ENCODE results near the gene GOLGA7B.

The GOLGA7B gene

GRCh38 chr10:97865488-97865887 lies 15.8 kb downstream of the GOLGA7B start:
- H3K27ac ChIP-seq, result no peak overlapping the region
- no peak for DNase-seq (ENCODE audit: low read depth, low spot score)

GRCh38 chr10:97866524-97867219 lies 17.0 kb downstream of the GOLGA7B start:
- H3K27ac ChIP-seq, result no peak overlapping the region
- DNase-seq (ENCODE audit: low read depth, low spot score), result no peak

GRCh38 chr10:97867220-97867800 lies 17.7 kb downstream of the GOLGA7B start:
- no peak overlapping the region for H3K27ac ChIP-seq
- DNase-seq (ENCODE audit: low read depth, low spot score), result no peak

- no peak overlapping the region for H3K27ac ChIP-seq
- no peak for DNase-seq (ENCODE audit: low read depth, low spot score)
Observed at GRCh38 chr10:97868134-97868685, 18.6 kb downstream of the GOLGA7B start.

GRCh38 chr10:97869091-97870042 lies 19.7 kb downstream of the GOLGA7B start:
- DNase-seq (ENCODE audit: low read depth, low spot score), result peak; percentile 58
- H3K27ac ChIP-seq, result no peak overlapping the region

- H3K27ac ChIP-seq, result no peak overlapping the region
- no peak for DNase-seq (ENCODE audit: low read depth, low spot score)
Observed at GRCh38 chr10:97870990-97871389, 21.3 kb downstream of the GOLGA7B start.

- no peak overlapping the region for H3K27ac ChIP-seq
- no peak for DNase-seq (ENCODE audit: low read depth, low spot score)
Observed at GRCh38 chr10:97873569-97873968, 23.9 kb downstream of the GOLGA7B start.

GRCh38 chr10:97874332-97874731 lies 24.7 kb downstream of the GOLGA7B start:
- no peak overlapping the region for H3K27ac ChIP-seq
- DNase-seq (ENCODE audit: low read depth, low spot score), result no peak

- no peak overlapping the region for H3K27ac ChIP-seq
- DNase-seq (ENCODE audit: low read depth, low spot score), result no peak
Observed at GRCh38 chr10:97875391-97875790, 25.7 kb downstream of the GOLGA7B start.

- no peak overlapping the region for H3K27ac ChIP-seq
- no peak for DNase-seq (ENCODE audit: low read depth, low spot score)
Observed at GRCh38 chr10:97876402-97876801, 26.8 kb downstream of the GOLGA7B start.

GRCh38 chr10:97879241-97879640 lies 29.6 kb downstream of the GOLGA7B start:
- H3K27ac ChIP-seq, result no peak overlapping the region
- no peak for DNase-seq (ENCODE audit: low read depth, low spot score)

GRCh38 chr10:97880109-97880508 lies 30.5 kb downstream of the GOLGA7B start:
- DNase-seq (ENCODE audit: low read depth, low spot score), result no peak
- H3K27ac ChIP-seq, result no peak overlapping the region

GRCh38 chr10:97882142-97883091 lies 32.8 kb downstream of the GOLGA7B start:
- peak; percentile 92 for DNase-seq (ENCODE audit: low read depth, low spot score)
- no peak overlapping the region for H3K27ac ChIP-seq

- DNase-seq (ENCODE audit: low read depth, low spot score), result no peak
- no peak overlapping the region for H3K27ac ChIP-seq
Observed at GRCh38 chr10:97883092-97883485, 33.4 kb downstream of the GOLGA7B start.

- H3K27ac ChIP-seq, result no peak overlapping the region
- DNase-seq (ENCODE audit: low read depth, low spot score), result no peak
Observed at GRCh38 chr10:97886286-97886685, 36.6 kb downstream of the GOLGA7B start.

GRCh38 chr10:97887399-97887798 lies 37.8 kb downstream of the GOLGA7B start:
- DNase-seq (ENCODE audit: low read depth, low spot score), result no peak
- H3K27ac ChIP-seq, result no peak overlapping the region

GRCh38 chr10:97888134-97888533 lies 38.5 kb downstream of the GOLGA7B start:
- no peak for DNase-seq (ENCODE audit: low read depth, low spot score)
- H3K27ac ChIP-seq, result no peak overlapping the region

GRCh38 chr10:97888641-97889262 lies 39.1 kb downstream of the GOLGA7B start:
- H3K27ac ChIP-seq, result peak overlapping the region; percentile 62

More at GRCh38 chr10:97888641-97889262, 39.1 kb downstream of the GOLGA7B start:
- peak; percentile 10 for DNase-seq (ENCODE audit: low read depth, low spot score)
